ENCODE data around the gene CSPG4.
"Not testable (repeated sequence)": the region's sequence is repeated elsewhere in the genome, so short reads cannot be mapped to it uniquely, and the experiment has no call there.

CSPG4 gene

DNA sequence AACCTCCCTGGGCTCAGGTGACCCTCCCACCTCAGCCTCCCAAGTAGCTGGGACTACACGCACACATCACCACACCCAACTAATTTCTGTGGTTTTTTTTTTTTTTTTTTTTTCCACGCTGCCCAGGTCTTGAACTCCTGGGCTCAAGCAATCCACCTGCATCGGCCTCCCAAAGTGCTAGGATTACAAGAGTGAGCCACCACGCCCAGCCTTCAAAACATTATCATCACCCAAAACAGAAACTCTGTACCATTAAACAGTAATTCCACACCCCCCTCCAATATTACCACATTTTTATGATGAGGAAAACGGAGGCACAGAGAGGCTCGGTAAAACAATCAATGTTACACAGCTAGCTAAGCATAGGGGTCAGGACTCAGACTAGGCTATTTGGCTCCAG lies 76.6 kb downstream of the CSPG4 start:
- Histone ChIP-seq H3K9me3 (ENCODE audit: control insufficient read depth, low read length) (no peaks in the 10 kb centered on the region), H3K4me3 (ENCODE audit: insufficient read depth, low read depth, low read length) (no peak overlapping the region), H3K27me3 (ENCODE audit: control insufficient read depth, insufficient read depth, low read length, poor library complexity, severe bottlenecking) (no peaks in the 10 kb centered on the region), H3K27ac (ENCODE audit: insufficient read depth, low read depth, low read length, poor library complexity, severe bottlenecking) (no peak overlapping the region), H3K4me1 (ENCODE audit: control insufficient read depth, insufficient read depth, low read length) (no peaks in the 10 kb centered on the region), H3K36me3 (ENCODE audit: control insufficient read depth, insufficient read depth, low read length) (no peaks in the 10 kb centered on the region)
- 88 to 96% methylated on average over 6 of the region's 6 CpGs for WGBS, 2 experiments

DNA sequence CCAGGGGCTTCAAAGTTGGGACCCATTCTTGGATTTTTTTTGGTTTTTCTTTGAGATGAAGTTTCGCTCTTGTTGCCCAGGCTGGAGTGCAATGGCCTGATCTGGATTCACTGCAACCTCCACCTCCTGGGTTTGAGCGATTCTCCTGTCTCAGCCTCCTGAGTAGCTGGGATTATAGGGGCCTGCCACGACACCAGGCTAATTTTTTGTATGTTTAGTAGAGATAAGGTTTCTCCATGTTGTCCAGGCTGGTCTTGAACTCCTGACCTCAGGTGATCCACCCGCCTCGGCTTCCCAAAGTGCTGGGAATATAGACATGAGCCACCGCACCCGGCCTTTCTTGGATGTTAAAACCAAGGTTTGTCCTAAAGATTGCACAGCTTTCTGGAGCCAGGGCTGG lies 78.7 kb downstream of the CSPG4 start:
- not testable (repeated sequence) for H3K27ac ChIP-seq (ENCODE audit: insufficient read depth, low read depth, low read length, poor library complexity, severe bottlenecking); H3K4me3 ChIP-seq (ENCODE audit: insufficient read depth, low read depth, low read length); H3K27me3 ChIP-seq (ENCODE audit: control insufficient read depth, insufficient read depth, low read length, poor library complexity, severe bottlenecking); H3K36me3 ChIP-seq (ENCODE audit: control insufficient read depth, insufficient read depth, low read length); H3K9me3 ChIP-seq (ENCODE audit: control insufficient read depth, low read length); H3K4me1 ChIP-seq (ENCODE audit: control insufficient read depth, insufficient read depth, low read length)
- WGBS, 2 experiments = 92 to 94% methylated on average over 7 of the region's 7 CpGs

- Histone ChIP-seq H3K9me3 (ENCODE audit: control insufficient read depth, low read length) (no peaks in the 10 kb centered on the region), H3K36me3 (ENCODE audit: control insufficient read depth, insufficient read depth, low read length) (no peaks in the 10 kb centered on the region), H3K27me3 (ENCODE audit: control insufficient read depth, insufficient read depth, low read length, poor library complexity, severe bottlenecking) (no peaks in the 10 kb centered on the region), H3K4me3 (ENCODE audit: insufficient read depth, low read depth, low read length) (no peak overlapping the region), H3K4me1 (ENCODE audit: control insufficient read depth, insufficient read depth, low read length) (no peaks in the 10 kb centered on the region), H3K27ac (ENCODE audit: insufficient read depth, low read depth, low read length, poor library complexity, severe bottlenecking) (no peak overlapping the region)
These were observed 80.7 kb downstream of the CSPG4 start for GRCh38 chr15:75631935-75632334.

GRCh38 chr15:75625542-75626347 lies 86.9 kb downstream of the CSPG4 start, which contains the start of gene SNUPN:
Gene SNUPN, minus strand, starts transcription at chr15:75625725. Its CDS starts 4,674 bp downstream, at chr15:75621051.
- 3% methylated on average over 47 of the region's 47 CpGs for WGBS, 2 experiments
- H3K27me3 ChIP-seq (ENCODE audit: control insufficient read depth, insufficient read depth, low read length, poor library complexity, severe bottlenecking) = no peaks in the 10 kb centered on the region
- peak within 1 kb of the TSS; percentile 89 for H3K27ac ChIP-seq (ENCODE audit: insufficient read depth, low read depth, low read length, poor library complexity, severe bottlenecking)
- H3K36me3 ChIP-seq (ENCODE audit: control insufficient read depth, insufficient read depth, low read length) = no peaks in the 10 kb centered on the region
- H3K9me3 ChIP-seq (ENCODE audit: control insufficient read depth, low read length) = no peaks in the 10 kb centered on the region
- no peaks in the 10 kb centered on the region for H3K4me1 ChIP-seq (ENCODE audit: control insufficient read depth, insufficient read depth, low read length)
- H3K4me3 ChIP-seq (ENCODE audit: insufficient read depth, low read depth, low read length) = peak within 1 kb of the TSS; percentile 69
